Esophagus muscularis mucosa (tissue), 4 donors: Measurements from ENCODE around the gene IQCE. TPM values are rescaled to one million over a fixed set of nuclear protein-coding genes. Genes with fewer than 3 reads are reported as not detected.
A peak's percentile ranks its signal among the peaks of the same experiment; 100 is the strongest.

Source experiments
- DNase-seq: peaks from one replicate; pipeline ENCODE4 v3.0.0-alpha.2; 2017; ENCODE audit errors: extremely low spot score
- H3K27ac ChIP-seq, 4 donors: fragments of 200-600 bp; sonication (generic); replicated peaks in 1 of 4; 1 replicate in 3 of 4; 2 replicates in 1 of 4; pipeline ENCODE4 v1.5.1; 2016 to 2019; ENCODE audit warnings: mild to moderate bottlenecking in 1 of 4
- H3K27me3 ChIP-seq, 4 donors: fragments of 200-600 bp; sonication (generic); one replicate each; pipeline versions ENCODE4 v1.5.1 to v1.6.0; 2016 to 2019
- H3K36me3 ChIP-seq, 4 donors: fragments of 200-600 bp; sonication (generic); one replicate each; pipeline ENCODE4 v1.5.1; 2016 to 2019
- H3K4me1 ChIP-seq, 4 donors: fragments of 200-600 bp; sonication (generic); one replicate each; pipeline ENCODE4 v1.5.1; 2016 to 2019
- H3K4me3 ChIP-seq, 4 donors: fragments of 200-600 bp; sonication (generic); 1 replicate in 2 of 4; 2 replicates in 2 of 4; pipeline ENCODE4 v1.5.1; 2016 to 2019; ENCODE audit warnings: mild to moderate bottlenecking in 4 of 4, moderate library complexity in 1 of 4
- H3K9me3 ChIP-seq, 4 donors: fragments of 200-600 bp; sonication (generic); 1 replicate in 3 of 4; 2 replicates in 1 of 4; pipeline ENCODE4 v1.5.1; 2016 to 2019
- EP300 ChIP-seq: sonication (generic); formaldehyde crosslinking; IDR thresholded peaks from one replicate; pipeline ENCODE4 v1.6.1; 2017; ENCODE audit warnings: antibody characterized with exemption
- POLR2A ChIP-seq: fragments of 450-650 bp; IDR thresholded peaks from one replicate; pipeline ENCODE4 v1.6.1; 2017; ENCODE audit warnings: antibody characterized with exemption, moderate library complexity, mild to moderate bottlenecking, low read depth
- POLR2AphosphoS5 ChIP-seq, 2 donors: sonication (generic); formaldehyde crosslinking; IDR thresholded peaks; one replicate each; pipeline ENCODE4 v1.6.1; 2017; ENCODE audit warnings: antibody characterized with exemption in 2 of 2
- WGBS: methylation state at CpG from one replicate; pipeline ENCODE4 v1.1.5; 2018; 5-methylcytosine and 5-hydroxymethylcytosine counted together
- intact Hi-C: fragments of 100-400 bp; cut with DNase I; formaldehyde crosslinking; loops from one replicate; pipeline ENCODE4 v1.15.1; 2023
- total RNA-seq, 4 donors: library from RNA; depleted of rRNA; stranded (reverse); fragments of >200 nt; gene quantifications; one replicate each; pipeline versions ENCODE4 v1.1.0 to v1.2.1, GENCODE V29; 2016
- TF ChIP-seq, protein P1 (sequence below), 3 experiments: fragments of 200-600 bp in 2 of 3; fragments of 450-650 bp in 1 of 3; sonication (generic) in 2 of 3; IDR thresholded peaks; one replicate each; pipeline ENCODE4 v1.5.1; 2017 to 2019; ENCODE audit warnings: antibody characterized with exemption in 3 of 3, mild to moderate bottlenecking in 2 of 3, moderate library complexity in 1 of 3

IQCE gene
- total RNA-seq, 4 donors from 2014 or later, result 13.0 to 22.4 (median 18.0) TPM

DNA sequence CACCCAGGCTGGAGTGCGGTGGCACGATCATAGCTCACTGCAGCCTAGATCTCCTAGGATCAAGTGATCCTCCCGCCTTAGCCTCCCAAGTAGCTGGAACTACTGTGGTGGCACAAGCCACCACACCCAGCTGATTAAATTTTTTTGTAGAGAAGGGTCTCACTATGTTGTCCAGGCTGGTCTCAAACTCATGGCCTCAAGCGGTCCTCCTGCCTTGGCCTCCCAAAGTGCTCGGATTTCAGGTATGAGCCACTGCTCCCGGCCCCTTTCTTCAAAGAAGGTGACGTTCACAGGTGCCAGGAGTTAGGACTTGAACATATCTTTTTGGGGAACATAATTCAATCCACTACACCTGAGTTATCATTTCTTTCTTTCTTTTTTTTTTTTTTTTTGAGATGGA, 70.1 kb downstream of the IQCE start:
- Histone ChIP-seq H3K27ac (no peak overlapping the region), H3K27me3 (no peaks in the 10 kb centered on the region), H3K9me3 (no peaks in the 10 kb centered on the region), H3K36me3 (no peaks in the 10 kb centered on the region), H3K4me3 (no peak overlapping the region), H3K4me1 (peaks cover 26 to 54% (median 51%) of the 10 kb centered on the region in 4 donors)
- intact Hi-C loops, result no loop called here
- TF ChIP-seq, protein P1, sequence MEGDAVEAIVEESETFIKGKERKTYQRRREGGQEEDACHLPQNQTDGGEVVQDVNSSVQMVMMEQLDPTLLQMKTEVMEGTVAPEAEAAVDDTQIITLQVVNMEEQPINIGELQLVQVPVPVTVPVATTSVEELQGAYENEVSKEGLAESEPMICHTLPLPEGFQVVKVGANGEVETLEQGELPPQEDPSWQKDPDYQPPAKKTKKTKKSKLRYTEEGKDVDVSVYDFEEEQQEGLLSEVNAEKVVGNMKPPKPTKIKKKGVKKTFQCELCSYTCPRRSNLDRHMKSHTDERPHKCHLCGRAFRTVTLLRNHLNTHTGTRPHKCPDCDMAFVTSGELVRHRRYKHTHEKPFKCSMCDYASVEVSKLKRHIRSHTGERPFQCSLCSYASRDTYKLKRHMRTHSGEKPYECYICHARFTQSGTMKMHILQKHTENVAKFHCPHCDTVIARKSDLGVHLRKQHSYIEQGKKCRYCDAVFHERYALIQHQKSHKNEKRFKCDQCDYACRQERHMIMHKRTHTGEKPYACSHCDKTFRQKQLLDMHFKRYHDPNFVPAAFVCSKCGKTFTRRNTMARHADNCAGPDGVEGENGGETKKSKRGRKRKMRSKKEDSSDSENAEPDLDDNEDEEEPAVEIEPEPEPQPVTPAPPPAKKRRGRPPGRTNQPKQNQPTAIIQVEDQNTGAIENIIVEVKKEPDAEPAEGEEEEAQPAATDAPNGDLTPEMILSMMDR (IDR thresholded peaks at IDR 0.05), result no peak
- TF ChIP-seq POLR2A, result no peak
- TF ChIP-seq EP300, result no peak
- no peak for TF ChIP-seq POLR2AphosphoS5 (IDR thresholded peaks at IDR 0.05)
- no peak for DNase-seq
- WGBS, result 89% methylated on average over 7 of the region's 7 CpGs

DNA sequence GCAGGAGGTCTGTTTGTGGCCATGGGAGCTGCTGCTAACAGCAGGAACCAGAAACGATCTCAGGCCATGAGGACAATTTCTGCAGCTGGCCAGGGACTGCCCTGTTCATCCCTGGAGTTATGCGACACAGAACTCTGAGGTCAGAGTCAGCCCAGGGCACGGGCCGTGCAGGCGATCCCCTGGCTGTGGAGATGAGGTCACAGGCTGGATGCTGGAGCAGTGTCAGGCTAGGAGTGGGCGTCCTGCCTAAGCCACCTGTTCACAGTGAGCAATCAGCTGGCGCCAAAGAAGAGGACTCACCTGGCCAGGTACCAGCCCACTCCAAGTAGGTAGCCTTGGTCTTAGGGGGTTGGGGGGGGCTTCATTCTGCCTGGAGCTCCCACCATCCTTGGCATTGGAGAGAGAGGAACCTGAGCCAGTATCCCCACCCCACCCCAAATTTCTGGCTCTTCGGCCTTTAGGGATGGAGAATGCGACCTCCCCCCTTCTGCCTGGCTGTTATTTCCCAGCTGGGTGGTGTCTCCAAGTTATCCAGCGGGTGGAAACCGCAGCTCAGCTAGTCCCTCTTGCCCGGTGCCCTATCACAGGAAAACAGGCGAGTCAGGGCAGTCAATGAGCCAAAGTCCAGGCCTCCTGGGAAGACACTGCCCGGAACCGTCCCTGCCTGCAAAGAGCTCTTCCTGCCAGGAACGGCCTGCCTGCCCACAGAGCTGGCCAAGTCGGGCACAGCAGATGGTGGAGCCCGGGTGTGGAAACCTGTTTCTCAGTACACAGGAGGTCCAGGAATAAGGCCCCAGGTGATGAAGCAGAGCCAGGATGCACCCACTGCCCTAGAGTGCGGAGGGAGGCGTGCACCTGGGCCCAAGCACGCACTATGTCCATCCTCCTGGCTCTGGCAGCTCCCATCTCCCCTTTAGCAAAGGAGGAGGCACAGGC, 71.2 kb downstream of the IQCE start:
- no peaks in the 10 kb centered on the region for H3K36me3 ChIP-seq
- no peaks in the 10 kb centered on the region for H3K27me3 ChIP-seq
- DNase-seq, result no peak
- TF ChIP-seq POLR2AphosphoS5 (IDR thresholded peaks at IDR 0.05), result peak in 1 of 2 donors; percentile 7
- TF ChIP-seq, protein P1 (IDR thresholded peaks at IDR 0.05), result no peak
- H3K4me1 ChIP-seq, result peaks cover 37 to 65% (median 60%) of the 10 kb centered on the region in 4 donors
- intact Hi-C loops, result no loop called here
- 86% methylated on average over 17 of the region's 21 CpGs for WGBS
- peak overlapping the region in 2 of 4 donors; percentile 20 to 65 for H3K27ac ChIP-seq
- H3K9me3 ChIP-seq, result no peaks in the 10 kb centered on the region
- H3K4me3 ChIP-seq, result no peak overlapping the region

DNA sequence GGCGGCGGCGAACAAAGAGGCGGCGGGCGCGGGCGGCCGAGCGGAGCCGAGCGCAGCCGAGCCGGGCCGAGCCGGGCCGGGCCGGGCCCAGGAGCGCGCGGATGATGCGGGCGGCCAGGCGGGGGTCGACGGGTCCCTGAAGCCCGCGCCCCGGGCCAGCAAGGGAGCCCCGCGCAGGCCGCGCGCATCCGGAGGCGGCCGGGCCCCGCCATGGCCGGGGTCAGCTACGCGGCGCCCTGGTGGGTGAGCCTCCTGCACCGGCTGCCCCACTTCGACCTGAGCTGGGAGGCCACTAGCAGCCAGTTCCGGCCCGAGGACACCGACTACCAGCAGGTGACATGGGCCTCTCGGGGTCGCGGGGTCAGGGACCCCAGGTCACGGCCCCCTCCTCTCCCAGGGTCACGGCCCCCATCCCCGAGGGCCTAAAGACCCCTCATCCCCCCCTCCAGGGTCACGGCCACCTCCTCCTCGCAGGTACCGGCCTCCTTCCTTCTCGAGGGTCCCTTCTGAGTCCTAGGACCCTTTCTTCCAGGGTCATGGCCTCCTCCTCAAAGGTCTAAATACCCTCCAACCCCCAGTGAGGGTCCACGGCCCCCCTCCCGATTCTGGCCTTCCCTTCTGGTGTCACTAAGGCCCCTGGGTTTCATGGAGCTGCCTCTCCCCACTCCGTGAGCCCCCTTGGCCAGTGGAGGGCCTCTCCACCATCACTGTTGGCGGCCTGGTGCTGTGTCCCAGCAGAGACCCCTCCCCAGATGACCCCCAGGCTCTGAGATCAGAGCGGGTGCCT, 73.4 kb downstream of the IQCE start, which contains the start of gene TTYH3:
TTYH3 (plus strand) TSS at position 41 of the 787 bp plus-strand sequence; CDS start at position 211, 170 bp downstream.
- intact Hi-C loops, result no loop called here
- no peak for DNase-seq
- 2% methylated on average over 7 of the region's 62 CpGs for WGBS

DNA sequence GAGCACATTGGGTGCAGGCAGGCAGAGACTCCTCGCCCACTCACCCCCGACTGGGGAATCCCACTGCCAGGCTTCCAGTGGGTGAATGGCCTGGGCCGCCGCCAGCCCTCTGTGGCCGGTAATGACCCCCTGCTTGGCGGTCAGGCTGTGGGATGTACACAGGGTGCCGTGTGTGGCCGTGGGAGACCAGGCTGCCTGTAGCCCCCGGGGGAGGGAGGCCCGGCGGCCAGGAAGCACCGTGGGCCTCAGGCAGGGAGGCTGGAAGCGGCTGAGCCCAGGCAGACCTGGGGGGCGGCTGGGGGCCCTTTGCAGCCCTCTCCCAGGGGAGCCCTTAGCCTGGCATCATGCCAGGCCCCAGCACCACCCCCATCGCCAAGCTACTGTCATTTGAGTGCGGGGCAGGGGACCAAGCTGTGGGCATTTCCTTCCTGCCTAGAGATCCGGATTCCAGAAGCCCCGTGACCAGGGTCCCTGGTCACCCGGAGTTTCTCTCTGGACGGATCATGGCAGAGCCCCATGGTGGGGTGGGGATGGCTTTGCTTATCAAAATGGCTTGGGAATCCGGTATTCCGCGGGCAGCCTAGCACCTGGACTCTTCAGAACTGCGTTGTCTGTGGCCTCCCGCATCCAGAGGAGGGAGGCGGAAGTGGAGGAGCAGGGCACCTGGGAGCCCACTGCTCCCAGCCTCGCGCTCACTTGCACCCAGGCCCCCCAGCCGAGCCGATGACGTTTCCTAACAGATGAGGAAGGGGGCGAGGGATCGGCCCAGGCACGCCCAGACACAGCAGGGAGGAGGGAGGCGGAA, 74.2 kb downstream of the IQCE start:
- WGBS, result 3% methylated on average over 7 of the region's 35 CpGs
- no peak for DNase-seq
- Histone ChIP-seq H3K4me1 (peaks cover 52 to 78% (median 73%) of the 10 kb centered on the region in 4 donors), H3K4me3 (peak overlapping the region; percentile 82 to 96 (median 88)), H3K36me3 (no peaks in the 10 kb centered on the region), H3K27ac (peak overlapping the region; percentile 77 to 85 (median 82)), H3K9me3 (no peaks in the 10 kb centered on the region), H3K27me3 (no peaks in the 10 kb centered on the region)
- intact Hi-C loops, result no loop called here
- TF ChIP-seq, protein P1 (IDR thresholded peaks at IDR 0.05), result no peak
- TF ChIP-seq EP300 (no peak), POLR2A (no peak), POLR2AphosphoS5 (IDR thresholded peaks at IDR 0.05) (no peak)

More for the DNA sequence above, 73.4 kb downstream of the IQCE start, which contains the start of gene TTYH3:
- peaks cover 48 to 77% (median 72%) of the 10 kb centered on the region in 4 donors for H3K4me1 ChIP-seq
- no peak for TF ChIP-seq POLR2A
- TF ChIP-seq, protein P1 (IDR thresholded peaks at IDR 0.05), result no peak
- H3K4me3 ChIP-seq, result peak within 1 kb of the TSS; percentile 82 to 96 (median 88)
- no peaks in the 10 kb centered on the region for H3K27me3 ChIP-seq
- H3K36me3 ChIP-seq, result no peaks in the 10 kb centered on the region
- no peaks in the 10 kb centered on the region for H3K9me3 ChIP-seq
- H3K27ac ChIP-seq, result peak within 1 kb of the TSS; percentile 77 to 85 (median 82)
